Fibroblast of lung (primary cell): Measurements from ENCODE around the gene KIF21B. TPM values are rescaled to one million over a fixed set of nuclear protein-coding genes. Genes with fewer than 3 reads are reported as not detected.

ENCODE experiments used
- DNase-seq, 2 donors: peaks; one replicate each; pipeline versions ENCODE4 v3.0.0 to v3.0.0-alpha.2; 2010; ENCODE audit warnings: low read depth in 2 of 2
- H2AFZ ChIP-seq: 2 replicates; pipeline ENCODE4 v1.5.1; 2012; ENCODE audit warnings: low read length, control low read depth, inconsistent platforms
- H3K27ac ChIP-seq: 2 replicates; pipeline ENCODE4 v1.5.1; 2011; ENCODE audit warnings: low read length, control low read depth; ENCODE audit not compliant: insufficient read depth
- H3K27me3 ChIP-seq: 2 replicates; pipeline ENCODE4 v1.5.1; 2011; ENCODE audit warnings: mild to moderate bottlenecking, low read length; ENCODE audit not compliant: control insufficient read depth, insufficient read depth
- H3K36me3 ChIP-seq: 2 replicates; pipeline ENCODE4 v1.5.1; 2011; ENCODE audit warnings: low read length; ENCODE audit not compliant: control insufficient read depth, insufficient read depth
- H3K4me1 ChIP-seq: 2 replicates; pipeline ENCODE4 v1.5.1; 2011; ENCODE audit warnings: low read length; ENCODE audit not compliant: control insufficient read depth, insufficient read depth; ENCODE audit errors: extremely low read depth
- H3K4me2 ChIP-seq: 2 replicates; pipeline ENCODE4 v1.5.1; 2011; ENCODE audit warnings: low read length, control low read depth; ENCODE audit not compliant: insufficient read depth; ENCODE audit errors: extremely low read depth
- H3K4me3 ChIP-seq, 4 experiments: fragments of 200-600 bp in 1 of 4; sonication (generic) in 1 of 4; replicated peaks in 1 of 4; 2 replicates each; pipeline ENCODE4 v1.5.1; 2011 to 2016; ENCODE audit warnings: low read length in 4 of 4, low read depth in 3 of 4, mild to moderate bottlenecking in 3 of 4, control low read depth in 2 of 4, inconsistent platforms in 1 of 4, mixed read lengths in 1 of 4; ENCODE audit not compliant: insufficient read depth in 1 of 4; ENCODE audit errors: control extremely low read depth in 1 of 4
- H3K79me2 ChIP-seq: 2 replicates; pipeline ENCODE4 v1.5.1; 2012; ENCODE audit warnings: mild to moderate bottlenecking, low read length, inconsistent platforms; ENCODE audit not compliant: control insufficient read depth, insufficient read depth
- H3K9ac ChIP-seq: 2 replicates; pipeline ENCODE4 v1.5.1; 2011; ENCODE audit warnings: mild to moderate bottlenecking, low read length, control low read depth; ENCODE audit not compliant: insufficient read depth
- H3K9me3 ChIP-seq: 2 replicates; pipeline ENCODE4 v1.5.1; 2012; ENCODE audit warnings: low read depth, low read length; ENCODE audit not compliant: control insufficient read depth, insufficient read depth
- H4K20me1 ChIP-seq: 2 replicates; pipeline ENCODE4 v1.5.1; 2011; ENCODE audit warnings: low read length; ENCODE audit not compliant: control insufficient read depth, insufficient read depth; ENCODE audit errors: extremely low read depth
- EZH2 ChIP-seq: IDR thresholded peaks from 2 replicates; pipeline ENCODE4 v1.5.1; 2012; ENCODE audit warnings: low read length, control low read depth, mild to moderate bottlenecking; ENCODE audit errors: missing control alignments
- polyA plus RNA-seq, 2 donors: library from polyadenylated mRNA; depleted of rRNA in 1 of 2; stranded (reverse) in 1 of 2; unstranded in 1 of 2; fragments of >200 nt; gene quantifications; 2 replicates each; pipeline ENCODE4 v1.2.1, GENCODE V29; 2011 to 2012; ENCODE audit warnings: missing spikeins in 1 of 2
- total RNA-seq: library from RNA; depleted of rRNA; stranded (reverse); fragments of >200 nt; gene quantifications from 2 replicates; pipeline ENCODE4 v1.2.1, GENCODE V29; 2014
- TF ChIP-seq, protein P1 (sequence below), 2 donors: IDR thresholded peaks in 1 of 2; conservative IDR thresholded peaks in 1 of 2; 1 replicate in 1 of 2; 2 replicates in 1 of 2; pipeline ENCODE4 v1.5.1; 2011 to 2012; ENCODE audit warnings: low read length in 2 of 2, control low read depth in 1 of 2, inconsistent platforms in 1 of 2, low read depth in 1 of 2, mild to moderate bottlenecking in 1 of 2

Gene KIF21B
- total and polyA plus RNA-seq, 2 donors (not counting 1 experiment from before 2014, with no cell fraction given) = under 0.01 to 0.08 TPM

DNA sequence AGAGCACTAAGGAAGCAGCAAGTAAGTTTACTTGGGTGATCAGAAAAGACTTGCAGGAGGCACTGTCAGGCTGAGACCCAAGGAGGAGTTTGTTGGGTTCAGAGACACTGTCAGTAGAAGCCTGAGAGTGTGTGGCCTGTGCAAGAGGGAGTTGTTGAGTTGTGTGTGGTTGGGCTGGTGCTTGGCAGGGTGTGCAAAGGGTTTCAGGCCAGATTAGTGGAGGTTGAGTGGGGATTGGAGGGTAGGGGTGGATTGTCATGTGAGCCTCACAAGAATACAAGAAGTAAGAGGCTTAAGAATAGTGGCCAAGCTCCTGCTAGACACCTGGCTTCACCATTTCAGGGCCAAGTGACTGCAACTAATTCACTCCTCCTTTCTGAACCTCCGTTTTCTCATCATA is 8.9 kb upstream of the KIF21B start:
- DNase-seq = no peak
- no peak overlapping the region for H3K4me2 ChIP-seq
- H3K9ac ChIP-seq = no peak overlapping the region
- no peaks in the 10 kb centered on the region for H3K36me3 ChIP-seq
- TF ChIP-seq, protein P1, sequence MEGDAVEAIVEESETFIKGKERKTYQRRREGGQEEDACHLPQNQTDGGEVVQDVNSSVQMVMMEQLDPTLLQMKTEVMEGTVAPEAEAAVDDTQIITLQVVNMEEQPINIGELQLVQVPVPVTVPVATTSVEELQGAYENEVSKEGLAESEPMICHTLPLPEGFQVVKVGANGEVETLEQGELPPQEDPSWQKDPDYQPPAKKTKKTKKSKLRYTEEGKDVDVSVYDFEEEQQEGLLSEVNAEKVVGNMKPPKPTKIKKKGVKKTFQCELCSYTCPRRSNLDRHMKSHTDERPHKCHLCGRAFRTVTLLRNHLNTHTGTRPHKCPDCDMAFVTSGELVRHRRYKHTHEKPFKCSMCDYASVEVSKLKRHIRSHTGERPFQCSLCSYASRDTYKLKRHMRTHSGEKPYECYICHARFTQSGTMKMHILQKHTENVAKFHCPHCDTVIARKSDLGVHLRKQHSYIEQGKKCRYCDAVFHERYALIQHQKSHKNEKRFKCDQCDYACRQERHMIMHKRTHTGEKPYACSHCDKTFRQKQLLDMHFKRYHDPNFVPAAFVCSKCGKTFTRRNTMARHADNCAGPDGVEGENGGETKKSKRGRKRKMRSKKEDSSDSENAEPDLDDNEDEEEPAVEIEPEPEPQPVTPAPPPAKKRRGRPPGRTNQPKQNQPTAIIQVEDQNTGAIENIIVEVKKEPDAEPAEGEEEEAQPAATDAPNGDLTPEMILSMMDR (conservative IDR thresholded peaks at IDR 0.05 in 1 of 2, IDR thresholded peaks at IDR 0.05 in 1 of 2; ENCODE audit: low read depth in 1 of 2, low read length in 2 of 2) = no peak
- no peak for TF ChIP-seq EZH2
- no peak overlapping the region for H3K4me3 ChIP-seq
- H2AFZ ChIP-seq = no peak overlapping the region
- H3K27ac ChIP-seq = no peak overlapping the region
- no peaks in the 10 kb centered on the region for H3K4me1 ChIP-seq
- H3K27me3 ChIP-seq = peaks cover 12% of the 10 kb centered on the region
- no peaks in the 10 kb centered on the region for H3K79me2 ChIP-seq
- no peaks in the 10 kb centered on the region for H4K20me1 ChIP-seq
- H3K9me3 ChIP-seq = no peaks in the 10 kb centered on the region

DNA sequence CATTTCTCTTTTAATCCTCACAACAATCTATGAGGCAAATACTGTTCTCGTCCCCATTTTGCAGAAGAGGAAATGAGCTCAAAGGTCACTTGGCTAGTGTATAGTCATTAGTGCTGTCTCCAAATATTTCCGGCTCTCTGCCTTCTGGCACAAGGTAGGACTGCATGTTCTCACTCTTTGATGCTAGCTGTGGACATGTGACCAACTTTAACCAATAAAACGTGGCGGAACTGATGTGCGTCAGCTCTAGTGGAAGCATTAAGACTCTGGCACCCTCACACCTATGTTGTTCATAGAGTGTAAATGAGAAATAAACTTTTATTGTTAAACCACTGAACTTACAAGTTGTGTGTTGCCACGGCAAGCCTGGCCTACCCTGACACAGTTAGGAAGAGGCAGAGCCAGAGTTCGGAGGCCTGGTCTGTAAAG is 5.0 kb upstream of the KIF21B start:
- Histone ChIP-seq H3K4me1 (no peaks in the 10 kb centered on the region), H3K4me2 (no peak overlapping the region), H2AFZ (no peak overlapping the region), H3K9me3 (no peaks in the 10 kb centered on the region), H3K27ac (no peak overlapping the region), H3K79me2 (no peaks in the 10 kb centered on the region), H3K36me3 (no peaks in the 10 kb centered on the region), H3K27me3 (peaks cover 7% of the 10 kb centered on the region), H4K20me1 (no peaks in the 10 kb centered on the region), H3K4me3 (no peak overlapping the region), H3K9ac (no peak overlapping the region)
- DNase-seq = peak in 1 of 2 donors; percentile 17
- no peak for TF ChIP-seq EZH2
- TF ChIP-seq, protein P1 (conservative IDR thresholded peaks at IDR 0.05 in 1 of 2, IDR thresholded peaks at IDR 0.05 in 1 of 2; ENCODE audit: low read depth in 1 of 2, low read length in 2 of 2) = no peak

DNA sequence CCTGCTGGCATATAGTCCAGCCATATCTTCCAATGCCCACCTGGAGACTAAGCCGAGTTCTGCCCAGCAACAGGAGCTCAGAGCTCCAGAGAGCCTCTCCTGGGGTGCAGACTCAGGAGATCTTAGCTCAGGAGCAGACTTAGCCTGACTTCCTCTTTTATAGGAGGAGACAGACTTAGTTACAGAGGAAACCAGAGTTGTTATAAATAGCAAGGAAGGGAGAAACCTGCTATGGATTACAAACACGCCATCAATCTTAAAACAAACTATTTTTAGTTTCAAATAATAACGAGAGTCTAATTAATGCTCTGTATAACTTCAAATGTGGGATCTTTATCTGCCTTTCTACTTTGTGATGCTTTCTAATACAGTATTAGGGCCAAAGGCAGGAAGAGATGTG is 3.3 kb upstream of the KIF21B start:
- Histone ChIP-seq H4K20me1 (no peaks in the 10 kb centered on the region), H3K4me2 (no peak overlapping the region), H2AFZ (no peak overlapping the region), H3K9ac (no peak overlapping the region), H3K4me1 (no peaks in the 10 kb centered on the region), H3K27me3 (peaks cover 8% of the 10 kb centered on the region), H3K9me3 (no peaks in the 10 kb centered on the region), H3K27ac (no peak overlapping the region), H3K79me2 (no peaks in the 10 kb centered on the region), H3K4me3 (no peak overlapping the region), H3K36me3 (no peaks in the 10 kb centered on the region)
- TF ChIP-seq, protein P1 (conservative IDR thresholded peaks at IDR 0.05 in 1 of 2, IDR thresholded peaks at IDR 0.05 in 1 of 2; ENCODE audit: low read depth in 1 of 2, low read length in 2 of 2) = no peak
- no peak for TF ChIP-seq EZH2
- no peak for DNase-seq
